LNCAP (cell line): ENCODE results near the gene URGCP.
A peak's percentile ranks its signal among the peaks of the same experiment; 100 is the strongest.

Source experiments
- CTCF ChIP-seq: fragments of 450-650 bp; IDR thresholded peaks from 2 replicates; pipeline ENCODE4 v1.5.1; 2017; ENCODE audit warnings: mild to moderate bottlenecking

URGCP gene

GRCh38 chr7:43942997-43943396 lies 36.6 kb upstream of the URGCP start:
- peak; percentile 31; the same call in 1 of the 2 replicates for TF ChIP-seq CTCF

GRCh38 chr7:43942250-43942649 lies 35.9 kb upstream of the URGCP start:
- no peak for TF ChIP-seq CTCF

GRCh38 chr7:43938892-43939482 lies 32.6 kb upstream of the URGCP start:
- no peak for TF ChIP-seq CTCF

GRCh38 chr7:43937444-43937843 lies 31.0 kb upstream of the URGCP start:
- TF ChIP-seq CTCF = no peak

GRCh38 chr7:43933902-43934560 lies 27.6 kb upstream of the URGCP start:
- no peak for TF ChIP-seq CTCF

- TF ChIP-seq CTCF = no peak
Observed at GRCh38 chr7:43931346-43931745, 24.9 kb upstream of the URGCP start.

- TF ChIP-seq CTCF = no peak
Observed at GRCh38 chr7:43929529-43930457, 23.4 kb upstream of the URGCP start.
